Loucy (cell line): ENCODE data around the gene RPS6KB2.

ENCODE experiments used
- EZH2phosphoT487 ChIP-seq: fragments of 200-600 bp; IDR thresholded peaks from 2 replicates; pipeline ENCODE4 v1.6.1; 2018; ENCODE audit warnings: antibody characterized with exemption, mild to moderate bottlenecking, moderate library complexity, borderline replicate concordance
- TF ChIP-seq, protein P1 (sequence below): fragments of 200-600 bp; sonication (generic); conservative IDR thresholded peaks from 2 replicates; pipeline ENCODE4 v1.5.1; 2014; ENCODE audit warnings: mild to moderate bottlenecking, antibody characterized with exemption, low read length

DNA sequence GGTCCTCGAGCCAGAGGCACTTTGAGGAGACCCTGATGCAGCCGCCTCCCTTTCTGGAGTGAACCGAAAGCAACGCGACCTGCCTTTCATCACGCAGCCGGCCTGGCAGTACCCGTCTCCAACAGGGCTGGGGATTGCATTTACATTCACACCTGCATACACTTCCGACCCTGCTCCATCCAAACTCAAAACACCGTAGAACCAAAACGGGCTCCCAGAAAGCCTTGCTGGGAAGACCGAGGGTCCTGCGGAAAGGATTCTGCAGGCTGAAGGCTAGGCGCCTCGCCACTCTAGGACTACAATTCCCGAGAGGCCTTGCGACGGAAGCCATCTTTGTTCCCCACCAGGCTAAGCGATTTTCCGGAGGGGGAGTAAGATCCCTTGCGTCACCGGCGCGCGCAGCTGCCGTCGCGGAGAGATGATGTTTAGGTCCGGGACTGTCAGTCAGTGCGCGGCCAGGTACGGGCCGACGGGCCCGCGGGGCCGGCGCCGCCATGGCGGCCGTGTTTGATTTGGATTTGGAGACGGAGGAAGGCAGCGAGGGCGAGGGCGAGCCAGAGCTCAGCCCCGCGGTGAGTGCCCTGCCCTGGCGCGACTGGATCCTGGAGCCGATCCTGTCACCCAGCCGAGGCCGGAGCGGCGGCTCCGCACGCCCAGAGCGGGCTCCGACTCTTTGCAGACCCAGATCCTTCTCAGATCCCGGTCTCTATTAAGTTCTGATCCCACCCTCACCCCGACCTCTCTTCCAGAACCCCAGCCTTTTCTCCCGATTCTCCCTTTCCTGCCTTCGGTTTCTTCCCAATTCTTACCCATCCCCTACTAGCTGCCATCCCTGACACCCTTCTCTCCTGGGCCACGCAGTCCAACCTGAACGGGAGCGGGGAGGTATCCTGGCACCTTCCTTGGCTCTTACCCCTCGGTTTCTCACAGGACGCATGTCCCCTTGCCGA is at the start of gene RPS6KB2:
- TF ChIP-seq, protein P1, sequence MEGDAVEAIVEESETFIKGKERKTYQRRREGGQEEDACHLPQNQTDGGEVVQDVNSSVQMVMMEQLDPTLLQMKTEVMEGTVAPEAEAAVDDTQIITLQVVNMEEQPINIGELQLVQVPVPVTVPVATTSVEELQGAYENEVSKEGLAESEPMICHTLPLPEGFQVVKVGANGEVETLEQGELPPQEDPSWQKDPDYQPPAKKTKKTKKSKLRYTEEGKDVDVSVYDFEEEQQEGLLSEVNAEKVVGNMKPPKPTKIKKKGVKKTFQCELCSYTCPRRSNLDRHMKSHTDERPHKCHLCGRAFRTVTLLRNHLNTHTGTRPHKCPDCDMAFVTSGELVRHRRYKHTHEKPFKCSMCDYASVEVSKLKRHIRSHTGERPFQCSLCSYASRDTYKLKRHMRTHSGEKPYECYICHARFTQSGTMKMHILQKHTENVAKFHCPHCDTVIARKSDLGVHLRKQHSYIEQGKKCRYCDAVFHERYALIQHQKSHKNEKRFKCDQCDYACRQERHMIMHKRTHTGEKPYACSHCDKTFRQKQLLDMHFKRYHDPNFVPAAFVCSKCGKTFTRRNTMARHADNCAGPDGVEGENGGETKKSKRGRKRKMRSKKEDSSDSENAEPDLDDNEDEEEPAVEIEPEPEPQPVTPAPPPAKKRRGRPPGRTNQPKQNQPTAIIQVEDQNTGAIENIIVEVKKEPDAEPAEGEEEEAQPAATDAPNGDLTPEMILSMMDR, result no peak
- no peak for TF ChIP-seq EZH2phosphoT487
